PC-3 (cell line): Measurements from ENCODE around the gene COL9A3. TPM values are rescaled to one million over a fixed set of nuclear protein-coding genes. Genes with fewer than 3 reads are reported as not detected.

ENCODE experiments used
- ATAC-seq: fragments of 200-7000 bp; cut with Tn5 transposase; 2 replicates; pipeline ENCODE4 v1.9.1; 2020; ENCODE audit warnings: mild to moderate bottlenecking, moderate library complexity
- BruUV-seq: library from RNA; stranded (reverse); fragments of 400-500 nt; replicated peaks from 2 replicates; lab custom pipeline; 2021; lab: Mats Ljungman, UMichigan
- CTCF ChIA-PET: fragments of 300-600 bp; sonication (Branson Sonifier 250); formaldehyde crosslinking; loops from one replicate; lab custom pipeline; 2022; ENCODE audit warnings: antibody characterized with exemption; lab: Charles Lee
- POLR2A ChIA-PET: fragments of 300-600 bp; sonication (Branson Sonifier 250); formaldehyde crosslinking; loops from one replicate; lab custom pipeline; 2022; ENCODE audit warnings: antibody characterized with exemption; ENCODE audit not compliant: unreplicated experiment; lab: Charles Lee
- DNase-seq: peaks from one replicate; pipeline ENCODE4 v3.0.0-alpha.2; 2015
- H2AFZ ChIP-seq: fragments of 300-600 bp; sonication (generic); 2 replicates; pipeline ENCODE4 v1.6.0; 2016; ENCODE audit warnings: antibody characterized with exemption, low read length
- H3F3A ChIP-seq: fragments of 300-600 bp; sonication (generic); one replicate; pipeline ENCODE4 v1.6.0; 2017; ENCODE audit warnings: antibody characterized with exemption, low read length, control low read depth, mild to moderate bottlenecking; ENCODE audit not compliant: unreplicated experiment
- H3K27ac ChIP-seq: fragments of 300-600 bp; sonication (generic); 2 replicates; pipeline ENCODE4 v1.5.1; 2016; ENCODE audit warnings: mild to moderate bottlenecking, low read length
- H3K27me3 ChIP-seq: fragments of 300-600 bp; sonication (generic); 2 replicates; pipeline ENCODE4 v1.6.1; 2016; ENCODE audit warnings: low read length, mixed read lengths
- H3K36me3 ChIP-seq: fragments of 300-600 bp; sonication (generic); 2 replicates; pipeline ENCODE4 v1.6.1; 2016; ENCODE audit warnings: low read depth, mixed run types, low read length, mixed read lengths
- H3K4me1 ChIP-seq: fragments of 300-600 bp; sonication (generic); 2 replicates; pipeline ENCODE4 v1.5.1; 2016; ENCODE audit warnings: low read length; ENCODE audit not compliant: insufficient read depth
- H3K4me2 ChIP-seq: fragments of 300-600 bp; sonication (generic); 2 replicates; pipeline ENCODE4 v1.6.0; 2016; ENCODE audit warnings: low read length
- H3K4me3 ChIP-seq: fragments of 300-600 bp; sonication (generic); 2 replicates; pipeline ENCODE4 v1.5.1; 2016; ENCODE audit warnings: mild to moderate bottlenecking, low read length, mixed read lengths
- H3K79me2 ChIP-seq: fragments of 300-600 bp; sonication (generic); 2 replicates; pipeline ENCODE4 v1.6.1; 2017; ENCODE audit warnings: low read length, mixed read lengths
- H3K9ac ChIP-seq: fragments of 300-600 bp; sonication (generic); 2 replicates; pipeline ENCODE4 v1.6.0; 2016; ENCODE audit warnings: mild to moderate bottlenecking, low read length
- H3K9me2 ChIP-seq: fragments of 300-600 bp; sonication (generic); replicated peaks from 2 replicates; pipeline ENCODE4 v1.6.1; 2016; ENCODE audit warnings: mixed run types, low read length, mixed read lengths
- H3K9me3 ChIP-seq: fragments of 300-600 bp; sonication (generic); 2 replicates; pipeline ENCODE4 v1.6.1; 2016; ENCODE audit warnings: low read length, mixed read lengths
- H4K20me1 ChIP-seq: fragments of 300-600 bp; sonication (generic); 2 replicates; pipeline ENCODE4 v1.6.1; 2016; ENCODE audit warnings: low read length, mixed read lengths
- CTCF ChIP-seq: fragments of 300-600 bp; sonication (generic); conservative IDR thresholded peaks from 2 replicates; pipeline ENCODE4 v1.5.1; 2017; ENCODE audit warnings: antibody characterized with exemption, low read depth, mild to moderate bottlenecking, low read length
- EZH2 ChIP-seq: fragments of 300-600 bp; sonication (generic); IDR thresholded peaks from one replicate; pipeline ENCODE4 v1.6.1; 2017; ENCODE audit warnings: antibody characterized with exemption, mild to moderate bottlenecking, low read length; ENCODE audit not compliant: unreplicated experiment
- EZH2phosphoT487 ChIP-seq: fragments of 300-600 bp; sonication (generic); IDR thresholded peaks from 2 replicates; pipeline ENCODE4 v1.6.1; 2018; ENCODE audit warnings: mild to moderate bottlenecking, antibody characterized with exemption, low read length, borderline replicate concordance
- intact Hi-C: fragments of 100-400 bp; cut with micrococcal nuclease; formaldehyde crosslinking; loops from 2 replicates; pipeline ENCODE4 v1.9.0; 2023
- total RNA-seq: library from RNA; depleted of rRNA; stranded (reverse); fragments of >200 nt; gene quantifications from 2 replicates; pipeline ENCODE4 v1.2.3, GENCODE V29; 2014

The COL9A3 gene
- total RNA-seq, 1 experiment from 2014 or later: 14.3 TPM

GRCh38 chr20:62840244-62841197, 23.7 kb downstream of the COL9A3 start:
- no peaks in the 10 kb centered on the region for H3K9me2 ChIP-seq
- no peak for TF ChIP-seq CTCF
- no peak for TF ChIP-seq EZH2
- no peak for TF ChIP-seq EZH2phosphoT487
- intact Hi-C loops: loop anchor here (2.0 kb wide), 1 partner anchor 18 kb away; no protein-coding TSS in a partner anchor
- no peaks in the 10 kb centered on the region for H3K27me3 ChIP-seq
- POLR2A ChIA-PET: interaction anchor here (0.6 kb wide), 3 partner anchors 16 to 198 kb away, joined by 3 to 7 read pairs (median 5); partner anchors contain the start of gene SLCO4A1
- H3K9ac ChIP-seq: no peak overlapping the region
- H3K4me1 ChIP-seq: peaks cover 33% of the 10 kb centered on the region
- DNase-seq (peak; percentile 47), ATAC-seq (peak; percentile 82)
- no peak overlapping the region for H2AFZ ChIP-seq
- H3K4me3 ChIP-seq: no peak overlapping the region
- H4K20me1 ChIP-seq: no peaks in the 10 kb centered on the region
- H3K79me2 ChIP-seq: no peaks in the 10 kb centered on the region
- no peaks in the 10 kb centered on the region for H3F3A ChIP-seq
- H3K9me3 ChIP-seq: no peaks in the 10 kb centered on the region
- H3K27ac ChIP-seq: no peak overlapping the region
- CTCF ChIA-PET: no interaction called here
- peak overlapping the region; percentile 42 for H3K4me2 ChIP-seq
- no peaks in the 10 kb centered on the region; the same call in 1 of the 2 replicates for H3K36me3 ChIP-seq
- BruUV-seq: no TSS peak

GRCh38 chr20:62841705-62842212, 24.9 kb downstream of the COL9A3 start:
- no peak overlapping the region for H3K27ac ChIP-seq
- no TSS peak for BruUV-seq
- TF ChIP-seq CTCF (no peak), EZH2 (no peak), EZH2phosphoT487 (no peak)
- POLR2A ChIA-PET: interaction anchor here (0.7 kb wide), 1 partner anchor 19 kb away, joined by 3 read pairs; no protein-coding TSS in a partner anchor
- DNase-seq: no peak
- H3K4me3 ChIP-seq: no peak overlapping the region
- H3K9ac ChIP-seq: no peak overlapping the region
- H3K4me1 ChIP-seq: peaks cover 22% of the 10 kb centered on the region
- no peak overlapping the region for H3K4me2 ChIP-seq
- H3K27me3 ChIP-seq: no peaks in the 10 kb centered on the region
- H4K20me1 ChIP-seq: no peaks in the 10 kb centered on the region
- no peaks in the 10 kb centered on the region; the same call in 1 of the 2 replicates for H3K36me3 ChIP-seq
- no peaks in the 10 kb centered on the region for H3K9me2 ChIP-seq
- no peaks in the 10 kb centered on the region for H3K9me3 ChIP-seq
- ATAC-seq: no peak
- intact Hi-C loops: loop anchor here (2.0 kb wide), 1 partner anchor 19 kb away; no protein-coding TSS in a partner anchor
- CTCF ChIA-PET: no interaction called here
- H3F3A ChIP-seq: no peaks in the 10 kb centered on the region
- no peaks in the 10 kb centered on the region for H3K79me2 ChIP-seq
- no peak overlapping the region for H2AFZ ChIP-seq
